HG03354 (cell line): ENCODE measurements around the gene FAM20C.

Experiments
- ATAC-seq: cut with Tn5 transposase; IDR thresholded peaks from one replicate; pipeline ENCODE4 v1.9.1; 2021; ENCODE audit warnings: mild to moderate bottlenecking; ENCODE audit not compliant: unreplicated experiment, poor library complexity, severe bottlenecking

The FAM20C gene

DNA sequence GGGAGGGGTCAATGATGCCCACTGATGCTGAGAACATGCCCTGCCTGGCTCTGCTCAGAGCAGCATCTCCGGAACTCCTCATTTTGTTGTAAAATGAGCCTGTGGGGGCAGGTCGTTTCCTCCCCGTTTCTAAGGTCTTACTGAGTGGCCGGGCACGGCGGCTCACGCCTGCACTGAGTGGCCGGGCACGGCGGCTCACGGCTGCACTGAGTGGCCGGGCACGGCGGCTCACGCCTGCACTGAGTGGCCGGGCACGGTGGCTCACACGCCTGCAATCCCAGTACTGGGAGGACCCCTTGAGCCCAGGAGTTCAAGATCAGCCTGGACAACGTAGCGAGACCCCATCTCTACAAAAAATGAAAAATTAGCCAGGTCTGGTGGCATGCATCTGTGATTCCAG lies 58.6 kb downstream of the FAM20C start:
- no peak for ATAC-seq

DNA sequence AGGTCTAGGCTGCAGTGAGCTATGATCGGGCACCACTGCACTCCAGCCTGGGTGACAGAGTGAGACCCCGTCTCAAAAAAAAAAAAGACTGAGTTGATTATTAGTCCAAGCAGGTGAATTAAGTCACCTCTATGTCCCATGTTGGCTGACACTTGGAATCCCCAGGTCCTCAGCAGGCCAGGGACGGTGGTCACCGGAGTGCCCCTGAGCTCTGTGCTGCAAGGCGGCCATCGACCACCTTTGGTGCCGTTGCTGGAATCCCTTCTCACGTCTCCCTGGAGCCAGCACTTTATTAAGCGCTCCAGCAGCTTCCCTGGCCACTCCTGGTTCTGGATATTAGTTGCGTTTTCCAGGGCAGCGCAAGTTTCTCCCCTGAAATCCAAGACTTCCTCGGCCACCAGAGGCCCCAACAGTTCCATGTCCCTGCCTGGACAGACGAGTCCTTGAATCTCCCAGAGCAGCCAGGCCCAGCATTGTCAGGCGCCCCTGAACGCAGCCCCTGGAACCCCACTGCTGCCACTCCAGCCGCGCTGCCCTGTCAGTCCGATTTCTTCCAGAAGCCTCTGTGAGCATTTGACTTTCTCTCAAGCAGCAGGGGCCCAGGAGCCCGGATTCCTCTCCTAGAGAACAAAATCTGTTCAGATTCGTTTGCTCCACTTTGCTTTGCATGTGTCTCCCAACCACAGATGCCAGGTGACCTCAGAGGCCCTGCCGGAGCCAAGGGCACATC lies 59.2 kb downstream of the FAM20C start:
- ATAC-seq = no peak

DNA sequence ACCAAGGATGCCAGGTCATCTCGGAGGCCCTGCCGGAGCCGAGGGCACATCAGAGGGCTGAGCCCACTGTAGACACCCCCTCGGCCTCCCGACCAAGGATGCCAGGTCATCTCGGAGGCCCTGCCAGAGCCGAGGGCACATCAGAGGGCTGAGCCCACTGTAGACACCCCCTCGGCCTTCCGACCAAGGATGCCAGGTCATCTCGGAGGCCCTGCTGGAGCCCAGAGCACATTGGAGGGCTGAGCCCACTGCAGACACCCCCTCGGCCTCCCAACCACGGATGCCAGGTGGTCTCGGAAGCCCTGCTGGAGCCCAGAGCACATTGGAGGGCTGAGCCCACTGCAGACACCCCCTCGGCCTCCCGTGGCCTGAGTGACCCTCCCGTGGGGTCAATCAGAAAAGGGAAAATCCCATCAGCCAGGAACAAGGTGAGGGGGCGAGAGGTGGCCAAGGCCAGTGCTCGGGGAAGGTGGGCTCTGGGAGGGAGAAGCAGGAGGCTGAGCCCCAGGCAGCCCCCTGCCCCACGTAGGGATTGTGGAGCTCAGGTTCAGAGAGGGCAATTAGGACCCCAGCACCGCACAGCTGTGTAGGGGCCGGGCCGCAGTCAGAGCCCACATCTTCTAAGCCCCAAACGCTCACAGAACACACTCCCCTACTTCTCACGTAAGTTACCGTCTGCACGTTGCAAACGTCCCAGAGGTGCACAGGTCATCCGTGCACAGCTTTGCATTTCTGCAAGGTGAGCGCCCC lies 60.0 kb downstream of the FAM20C start:
- no peak for ATAC-seq

DNA sequence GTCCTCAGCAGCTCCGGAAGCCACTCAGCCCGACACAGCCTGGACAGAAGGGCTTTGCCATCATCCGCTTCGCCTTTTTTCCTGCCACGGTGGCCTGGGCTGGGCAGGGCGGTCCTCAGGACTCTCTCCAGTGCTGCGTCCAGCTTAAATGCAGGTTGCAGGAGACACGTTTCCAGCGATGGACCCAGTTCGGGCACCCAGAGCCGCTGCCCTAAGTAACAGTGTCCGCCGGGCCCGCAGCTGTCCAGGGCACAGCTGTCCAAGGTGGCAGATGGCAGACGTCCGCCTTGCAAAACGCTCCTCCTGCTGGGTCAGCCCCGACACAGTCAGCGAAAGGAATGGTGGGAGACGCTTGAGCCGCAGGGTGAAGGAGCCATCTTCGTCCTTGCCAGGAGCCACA lies 60.6 kb downstream of the FAM20C start:
- ATAC-seq = no peak

DNA sequence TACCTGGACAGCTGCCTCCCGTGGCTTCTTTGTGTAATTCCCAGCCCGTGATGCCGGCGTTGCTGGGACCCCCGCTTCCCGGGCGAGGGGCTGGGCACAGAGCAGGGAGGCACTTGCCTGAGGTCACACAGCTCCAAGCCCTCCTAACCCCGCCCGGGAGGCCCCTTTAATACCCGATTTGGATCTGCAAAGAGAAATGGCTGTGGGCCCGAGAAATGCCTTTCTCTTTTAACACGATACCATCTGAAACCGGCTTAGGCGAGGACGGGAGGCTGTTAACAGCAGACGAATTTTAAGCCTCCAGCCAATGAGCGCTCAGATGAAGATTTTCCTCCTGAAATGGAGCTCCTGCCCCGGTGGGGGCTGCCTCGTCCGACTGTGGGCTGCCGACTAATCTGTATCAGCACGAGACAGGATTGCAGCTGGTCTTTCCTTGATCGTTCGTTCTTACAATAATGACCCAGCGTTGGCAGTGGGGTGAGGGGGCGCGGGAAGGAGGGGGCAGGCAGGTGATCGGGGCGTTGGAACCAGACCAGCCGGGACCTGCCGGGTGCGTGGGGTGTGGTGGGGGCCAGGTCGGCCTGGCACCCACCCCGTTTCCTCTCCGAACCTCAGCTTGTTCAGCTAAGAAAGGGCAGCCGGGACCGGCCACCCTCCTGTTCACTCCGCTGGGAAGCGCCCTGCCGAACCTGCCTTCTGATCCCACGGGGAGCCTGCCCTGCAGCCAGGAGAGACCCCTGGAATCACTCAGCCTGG lies 61.4 kb downstream of the FAM20C start:
- ATAC-seq = no peak

DNA sequence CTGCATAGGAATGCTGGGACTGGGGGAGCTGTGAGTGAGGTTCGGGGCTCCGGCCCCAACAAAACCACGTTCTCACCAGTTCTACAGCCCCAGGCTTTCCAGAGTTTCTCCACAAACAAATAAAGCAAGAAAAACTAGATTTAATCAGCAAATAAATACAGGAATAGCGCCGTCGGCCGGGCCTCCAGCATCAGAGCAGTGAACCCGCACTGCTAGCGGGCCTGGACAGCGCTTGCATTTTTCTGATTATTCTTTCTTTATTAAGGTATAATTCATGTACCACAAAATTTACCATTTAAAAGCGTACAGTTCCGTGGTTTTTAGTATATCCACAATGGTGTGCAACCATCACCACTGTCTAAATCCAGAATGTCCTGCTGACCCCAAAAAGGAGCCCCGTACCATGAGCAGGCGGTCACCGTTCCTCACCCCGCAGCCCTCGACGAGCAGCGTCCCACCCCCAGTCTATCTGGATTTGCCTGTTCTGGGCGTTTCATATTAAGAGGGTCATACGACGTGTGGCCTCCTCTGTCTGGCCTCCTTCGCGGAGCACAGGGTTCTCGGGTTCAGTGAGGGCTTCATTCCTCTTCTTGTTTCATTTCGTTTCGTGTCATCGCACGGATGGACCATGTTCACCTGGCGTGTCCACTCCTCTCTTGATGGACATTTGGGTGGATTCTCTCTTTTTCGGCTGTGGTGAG lies 62.1 kb downstream of the FAM20C start:
- no peak for ATAC-seq

DNA sequence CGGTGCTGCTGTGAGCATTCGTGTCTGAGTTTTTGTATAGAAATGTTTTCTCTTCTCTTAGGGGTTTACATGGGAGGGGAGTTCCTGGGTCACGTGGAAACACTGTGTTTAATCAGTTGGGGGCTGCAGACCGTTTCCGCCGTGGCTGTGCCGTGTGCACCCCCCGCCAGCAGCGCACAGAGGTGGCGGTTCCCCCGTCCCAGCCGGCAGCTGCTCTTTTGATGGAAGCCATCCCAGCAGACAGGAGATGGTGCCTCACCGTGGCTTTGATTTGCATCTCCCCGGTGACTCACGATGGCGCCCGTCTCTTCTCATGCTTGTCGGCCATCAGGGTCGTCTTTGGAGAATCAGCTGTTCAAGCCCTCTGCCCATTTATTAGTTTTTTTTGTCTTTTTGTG lies 62.7 kb downstream of the FAM20C start:
- ATAC-seq = no peak

DNA sequence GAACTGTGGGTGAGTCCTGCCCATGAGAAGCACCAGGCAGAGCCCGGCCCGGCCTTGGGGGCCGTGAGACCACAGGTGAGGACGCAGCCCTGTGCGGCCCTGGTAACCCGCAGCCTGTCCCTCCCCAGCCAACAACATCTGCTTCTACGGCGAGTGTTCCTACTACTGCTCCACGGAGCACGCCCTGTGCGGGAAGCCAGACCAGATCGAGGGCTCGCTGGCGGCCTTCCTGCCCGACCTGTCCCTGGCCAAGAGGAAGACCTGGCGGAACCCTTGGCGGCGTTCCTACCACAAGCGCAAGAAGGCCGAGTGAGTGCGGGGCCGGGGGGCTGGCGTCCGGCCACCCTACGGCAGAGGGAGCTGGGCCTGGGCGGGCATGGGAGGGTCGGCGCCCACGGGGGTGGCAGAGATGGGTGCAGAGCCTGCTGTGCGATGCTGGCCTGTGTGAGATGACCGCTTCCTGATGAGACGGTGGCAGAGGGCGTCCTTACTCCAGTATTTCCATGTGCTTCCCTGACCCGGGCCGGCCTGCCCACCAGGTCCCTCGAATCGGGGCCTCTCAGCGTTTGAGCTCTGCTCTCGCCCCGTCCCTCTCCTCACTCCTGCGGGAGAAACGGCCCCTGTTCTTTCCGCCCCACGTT lies 63.5 kb downstream of the FAM20C start:
- ATAC-seq = no peak

DNA sequence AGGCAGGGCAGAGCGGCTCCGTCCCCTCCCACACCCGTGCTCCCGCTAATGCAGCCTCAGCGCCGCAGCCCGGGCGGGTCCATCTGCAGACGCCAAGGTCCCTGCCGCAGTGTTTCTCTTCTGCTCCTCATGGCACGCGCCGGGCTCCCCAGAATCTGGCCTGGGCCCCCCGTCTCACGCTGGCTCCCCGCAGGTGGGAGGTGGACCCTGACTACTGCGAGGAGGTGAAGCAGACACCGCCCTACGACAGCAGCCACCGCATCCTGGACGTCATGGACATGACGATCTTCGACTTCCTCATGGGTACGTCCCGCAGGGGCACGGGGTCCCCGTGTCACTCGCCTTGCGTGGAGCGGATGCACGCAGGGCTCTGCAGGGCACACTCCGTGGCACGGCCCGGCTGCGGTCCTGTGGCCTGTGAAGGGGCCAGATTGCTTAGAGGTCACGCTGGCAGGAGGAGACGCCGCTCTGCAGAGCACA lies 64.1 kb downstream of the FAM20C start:
- ATAC-seq = no peak

DNA sequence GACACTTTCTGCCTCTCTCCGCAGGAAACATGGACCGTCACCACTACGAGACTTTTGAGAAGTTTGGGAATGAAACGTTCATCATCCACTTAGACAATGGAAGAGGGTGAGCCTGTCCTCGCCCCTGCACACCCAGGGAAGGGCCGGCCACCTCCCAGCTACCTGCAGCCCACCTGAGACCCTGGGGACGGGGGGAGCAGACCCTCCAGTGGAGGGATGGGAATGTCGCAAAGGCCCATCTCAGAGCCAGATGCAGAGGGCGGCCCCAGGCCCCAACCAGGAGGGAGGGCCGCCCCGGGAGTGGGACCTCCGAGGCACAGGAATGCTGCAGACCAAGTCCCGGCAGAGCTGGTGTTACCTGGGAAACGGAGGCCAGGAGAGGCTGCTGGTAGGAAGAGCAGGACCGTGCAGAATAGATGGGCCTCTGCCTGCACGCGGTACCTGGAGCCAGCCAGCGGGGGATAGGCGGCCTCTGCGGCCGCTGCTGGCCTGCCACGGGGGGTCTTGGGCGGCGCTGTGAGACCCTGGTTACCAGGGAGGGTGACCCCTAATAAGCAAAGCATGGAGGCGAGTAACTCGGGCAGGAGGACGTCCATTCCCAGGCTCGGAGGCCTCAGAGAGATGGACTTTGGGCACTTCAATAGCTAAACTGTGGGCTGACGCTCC lies 64.7 kb downstream of the FAM20C start:
- ATAC-seq = no peak

DNA sequence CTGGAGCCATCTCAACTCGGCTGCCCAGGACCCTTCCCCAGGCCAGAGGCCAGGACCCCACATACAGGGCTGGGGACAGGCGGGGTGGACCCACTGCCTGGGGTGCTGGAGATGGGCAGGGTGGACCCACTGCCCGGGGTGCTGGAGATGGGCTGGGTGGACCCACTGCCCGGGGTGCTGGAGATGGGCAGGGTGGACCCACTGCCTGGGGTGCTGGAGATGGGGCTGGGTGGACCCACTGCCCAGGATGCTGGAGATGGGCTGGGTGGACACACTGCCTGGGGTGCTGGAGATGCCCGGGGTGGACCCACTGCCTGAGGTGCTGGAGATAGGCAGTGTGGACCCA lies 65.2 kb downstream of the FAM20C start:
- ATAC-seq = no peak

DNA sequence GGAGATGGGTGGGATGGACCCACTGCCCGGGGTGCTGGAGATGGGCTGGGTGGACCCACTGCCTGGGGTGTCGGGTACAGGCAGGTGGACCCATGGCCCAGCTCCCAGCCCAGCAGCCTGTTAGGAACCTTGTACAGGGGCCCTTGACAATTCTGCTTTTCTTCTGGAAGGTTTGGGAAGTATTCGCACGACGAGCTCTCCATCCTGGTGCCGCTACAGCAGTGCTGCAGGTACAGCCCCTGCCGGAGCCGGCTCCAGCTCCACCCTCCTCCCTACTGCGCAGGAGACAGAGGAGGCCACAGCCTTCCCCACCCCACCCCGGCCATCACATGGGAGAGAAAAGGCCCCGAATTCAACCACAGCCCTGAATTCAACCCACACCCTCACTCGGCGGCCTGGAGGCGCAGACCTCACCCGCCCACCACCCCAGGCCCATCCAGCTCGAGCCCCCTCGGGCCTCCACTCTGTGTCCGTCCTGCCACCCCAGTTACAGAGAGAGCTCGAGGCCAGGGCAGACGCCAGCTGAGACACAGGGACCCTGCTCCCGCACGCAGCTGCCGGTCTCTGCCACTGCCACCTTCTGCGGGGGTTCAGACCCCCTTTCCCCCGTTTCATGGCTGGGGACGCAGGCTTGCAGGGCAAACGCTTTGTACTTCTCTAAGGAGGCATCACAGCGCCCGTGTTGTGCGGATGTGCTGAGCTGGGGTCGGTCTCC lies 66.3 kb downstream of the FAM20C start:
- no peak for ATAC-seq

DNA sequence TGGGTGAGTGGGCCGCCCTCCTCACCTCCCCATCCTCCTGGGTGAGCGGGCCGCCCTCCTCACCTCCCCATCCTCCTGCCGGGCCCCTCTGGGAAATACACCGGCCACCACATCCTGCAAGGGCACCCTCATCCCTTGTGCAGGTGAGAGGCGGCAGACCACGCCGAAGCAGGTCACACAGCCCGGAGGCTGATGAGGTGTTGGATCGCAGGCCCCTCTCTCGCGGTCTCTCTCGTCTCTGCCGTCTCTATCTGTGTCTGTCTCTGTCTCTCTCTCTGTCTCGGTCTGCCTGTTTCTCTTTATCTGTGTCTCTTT lies 66.8 kb downstream of the FAM20C start:
- no peak for ATAC-seq

DNA sequence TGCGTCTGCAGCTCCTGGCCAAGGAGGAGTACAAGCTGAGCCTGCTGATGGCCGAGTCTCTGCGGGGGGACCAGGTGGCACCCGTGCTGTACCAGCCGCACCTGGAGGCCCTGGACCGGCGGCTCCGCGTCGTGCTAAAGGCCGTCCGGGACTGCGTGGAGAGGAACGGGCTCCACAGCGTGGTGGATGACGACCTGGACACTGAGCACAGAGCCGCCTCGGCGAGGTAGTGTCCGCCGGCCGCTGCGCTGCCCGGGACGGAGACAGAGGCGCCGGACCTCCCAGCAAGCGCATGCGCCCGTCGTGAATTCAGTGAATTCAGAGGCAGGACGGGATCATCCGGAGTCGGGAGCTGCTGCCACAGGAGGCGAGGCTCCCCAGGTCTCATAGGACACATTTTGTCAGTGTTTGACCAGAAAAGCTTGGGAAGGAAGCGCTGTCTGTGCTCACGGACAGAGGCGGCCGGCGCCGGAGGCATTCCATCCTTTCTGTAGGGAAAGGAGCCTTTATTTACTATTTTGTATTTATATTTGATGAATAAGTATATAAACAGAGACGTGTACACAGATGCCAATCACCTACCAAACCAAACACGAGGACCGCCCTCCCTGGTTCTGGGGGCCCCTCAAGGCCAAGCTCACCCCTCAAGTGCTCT lies 67.5 kb downstream of the FAM20C start:
- no peak for ATAC-seq

DNA sequence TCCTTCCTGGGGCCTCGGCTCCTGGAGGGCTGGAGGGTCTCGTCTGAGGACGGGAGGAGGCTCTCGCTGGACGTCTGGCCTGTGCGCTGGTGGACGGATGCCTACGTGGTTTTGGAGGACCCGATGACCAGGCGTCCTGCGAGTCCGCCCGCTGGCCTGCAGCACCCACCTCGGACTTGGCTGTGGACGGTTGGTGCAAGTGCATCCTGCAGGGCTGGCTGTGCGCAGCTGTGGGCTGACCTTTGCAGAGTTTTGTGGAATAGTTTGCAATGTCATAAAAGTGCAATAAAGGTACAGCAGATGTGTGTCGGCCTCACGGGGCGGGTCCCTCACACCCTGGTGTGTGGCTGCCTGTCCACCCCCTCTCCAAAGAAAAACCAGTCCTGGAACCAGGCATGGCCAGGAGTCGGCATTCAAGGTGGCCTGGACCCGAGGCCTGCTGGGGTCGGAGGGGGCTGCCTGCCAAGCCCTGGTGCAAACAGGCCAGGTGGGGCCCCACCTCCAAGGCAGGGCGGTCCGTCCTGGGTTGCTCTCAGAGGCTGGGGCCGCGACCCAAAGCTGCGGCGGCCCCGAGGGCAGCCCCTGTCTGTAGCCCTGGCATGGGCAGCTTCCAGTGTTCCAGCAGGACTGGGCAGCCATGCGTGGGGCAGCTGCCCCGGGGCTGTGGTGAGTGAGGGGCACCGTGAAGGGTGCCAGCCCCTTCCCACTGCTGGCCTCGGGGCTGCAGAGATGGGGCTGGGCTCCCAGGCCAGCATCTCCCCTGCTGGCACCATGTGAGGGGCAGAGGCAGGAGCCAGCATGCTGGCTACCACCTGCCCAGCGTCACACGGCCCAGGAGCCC lies 68.3 kb downstream of the FAM20C start:
- no peak for ATAC-seq

DNA sequence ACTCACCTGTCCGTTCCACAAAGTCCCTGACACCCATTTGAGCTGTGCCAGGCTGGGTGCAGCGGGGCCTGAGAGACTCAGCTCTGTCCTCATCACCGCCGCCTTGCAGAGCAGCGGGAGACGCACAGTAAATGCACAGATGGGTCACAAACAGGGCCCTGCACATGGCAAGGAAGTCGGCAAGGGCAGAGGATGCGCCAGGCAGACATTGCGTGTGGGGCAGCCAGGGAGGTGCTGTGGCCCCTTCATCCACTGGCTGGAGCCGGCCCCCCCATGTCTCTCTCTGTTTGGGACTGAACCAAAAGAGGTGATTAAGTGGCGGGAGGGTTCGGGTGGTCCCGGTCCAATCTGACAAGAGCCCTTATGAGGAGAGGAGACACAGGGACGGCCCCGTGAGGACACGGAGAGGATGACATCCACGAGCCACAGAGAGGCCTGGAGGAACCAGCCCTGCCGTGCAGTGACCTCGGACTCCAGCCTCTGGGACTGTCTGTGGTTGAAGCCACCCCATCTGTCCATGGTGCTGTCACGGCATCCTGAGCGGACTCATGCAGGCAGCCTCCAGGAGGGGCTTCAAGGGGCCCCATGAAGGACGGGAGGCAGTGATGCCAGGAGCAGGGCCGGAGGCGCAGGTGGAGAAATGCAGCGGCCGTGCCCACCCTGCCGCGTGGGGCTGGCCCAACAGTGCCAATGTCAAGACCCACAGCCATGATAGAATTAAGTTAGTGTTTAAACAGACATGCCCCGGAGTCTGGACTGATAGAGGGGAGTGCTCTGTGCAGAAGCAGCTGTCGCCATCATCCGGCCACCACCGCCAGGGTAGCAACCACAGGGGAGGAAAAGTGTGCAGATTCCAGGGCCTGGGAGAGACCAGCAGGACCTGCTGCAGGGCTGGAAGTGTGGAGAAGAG lies 69.2 kb downstream of the FAM20C start:
- ATAC-seq = no peak

DNA sequence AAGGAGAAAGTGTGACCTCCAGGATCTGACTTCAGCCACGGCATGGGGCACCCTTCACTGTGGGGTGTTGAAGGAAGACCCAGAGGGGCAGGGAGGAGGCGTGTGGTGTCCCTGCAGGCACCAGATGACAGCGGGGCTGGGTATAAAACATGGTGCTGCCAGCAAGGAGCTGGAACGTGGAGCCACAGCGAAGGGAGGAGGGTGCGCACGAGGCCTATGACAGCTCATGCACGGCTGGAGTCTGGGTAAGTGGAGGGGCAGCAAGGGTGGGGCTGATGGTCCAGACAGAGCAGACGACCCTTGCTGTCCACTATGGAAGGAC lies 69.8 kb downstream of the FAM20C start:
- ATAC-seq = no peak
